ENCODE measurements around the gene TGFBR3.

GRCh38 chr1:91729621-91730358, 156.2 kb downstream of the TGFBR3 start:
- TF ChIP-seq POLR2AphosphoS5 (IDR thresholded peaks at IDR 0.05; ENCODE audit: low read depth, low read length) (no peak), POLR2A (IDR thresholded peaks at IDR 0.05; ENCODE audit: low read depth, low read length) (no peak), TAF1 (IDR thresholded peaks at IDR 0.05; ENCODE audit: borderline replicate concordance, low read depth, low read length) (no peak)
